Naive thymus-derived CD8-positive, alpha-beta T cell (primary cell): Measurements from ENCODE around the gene AGMO. TPM values are rescaled to one million over a fixed set of nuclear protein-coding genes. Genes with fewer than 3 reads are reported as not detected.

ENCODE experiments used
- ATAC-seq, 2 donors: fragments of 150-1000 bp; cut with Tn5 transposase in 1 of 2; sonication (Bioruptor Pico), chemical (Tn5 transposase) in 1 of 2; 1 replicate in 1 of 2; 2 replicates in 1 of 2; pipeline ENCODE4 v1.10.0; 2021; ENCODE audit warnings: mild to moderate bottlenecking in 2 of 2, moderate library complexity in 2 of 2
- POLR2A ChIA-PET: fragments of 350-600 bp; sonication (Branson Sonifier 250); formaldehyde crosslinking; loops from one replicate; lab custom pipeline; 2021; ENCODE audit warnings: antibody characterized with exemption; lab: Charles Lee
- DNase-seq, 10 donors: peaks; one replicate each; pipeline versions ENCODE4 v3.0.0 to v3.0.0-alpha.2; 2020 to 2022
- H3K27ac Mint-ChIP-seq, 10 donors: one replicate each; pipeline ENCODE4 v1.8.0; 2020 to 2022; ENCODE audit warnings: mild to moderate bottlenecking in 10 of 10, mixed read lengths in 10 of 10, moderate library complexity in 4 of 10, inconsistent platforms in 1 of 10
- H3K27me3 Mint-ChIP-seq, 5 donors: one replicate each; pipeline ENCODE4 v1.8.0; 2021 to 2022; ENCODE audit warnings: mixed read lengths in 5 of 5
- H3K36me3 Mint-ChIP-seq, 3 donors: one replicate each; pipeline ENCODE4 v1.8.0; 2020 to 2022; ENCODE audit warnings: mixed read lengths in 3 of 3, mild to moderate bottlenecking in 2 of 3, inconsistent platforms in 1 of 3
- H3K4me1 Mint-ChIP-seq, 4 donors: one replicate each; pipeline ENCODE4 v1.8.0; 2021 to 2022; ENCODE audit warnings: mixed read lengths in 4 of 4
- H3K4me3 Mint-ChIP-seq, 10 donors: one replicate each; pipeline ENCODE4 v1.8.0; 2020 to 2022; ENCODE audit warnings: mild to moderate bottlenecking in 10 of 10, mixed read lengths in 10 of 10, moderate library complexity in 6 of 10, inconsistent platforms in 1 of 10
- H3K9me3 Mint-ChIP-seq, 9 donors: one replicate each; pipeline ENCODE4 v1.8.0; 2020 to 2022; ENCODE audit warnings: mixed read lengths in 9 of 9, mild to moderate bottlenecking in 3 of 9, inconsistent platforms in 1 of 9, moderate library complexity in 1 of 9
- polyA plus RNA-seq, 3 donors: library from polyadenylated mRNA; unstranded; fragments of 300-500 nt; fragmentation: Illumina TruSeq; gene quantifications; one replicate each; pipeline ENCODE4 v1.2.3, GENCODE V29; 2021
- total RNA-seq, 8 experiments: library from RNA in 2 of 8; stranded (reverse) in 2 of 8; gene quantifications; one replicate each; pipeline ENCODE4 v1.2.3 and lab custom pipeline; 2021 to 2026

AGMO gene
- total and polyA plus RNA-seq, 5 experiments from 2014 or later: not detected

GRCh38 chr7:15197042-15197977 is 364.5 kb downstream of the AGMO start:
- Mint-ChIP-seq H3K27me3 (no peaks in the 10 kb centered on the region), H3K27ac (no peak overlapping the region), H3K9me3 (peaks cover 0 to 11% (median 3%) of the 10 kb centered on the region in 9 donors), H3K4me3 (no peak overlapping the region), H3K36me3 (no peaks in the 10 kb centered on the region), H3K4me1 (no peaks in the 10 kb centered on the region)
- no peak for DNase-seq
- ATAC-seq: no peak
- POLR2A ChIA-PET: no interaction called here

GRCh38 chr7:15178065-15178464 is 383.8 kb downstream of the AGMO start:
- no peak for DNase-seq
- no peaks in the 10 kb centered on the region for H3K27me3 Mint-ChIP-seq
- no peak overlapping the region for H3K27ac Mint-ChIP-seq
- H3K4me3 Mint-ChIP-seq: no peak overlapping the region
- H3K4me1 Mint-ChIP-seq: no peaks in the 10 kb centered on the region
- POLR2A ChIA-PET: no interaction called here
- ATAC-seq: no peak
- H3K36me3 Mint-ChIP-seq: no peaks in the 10 kb centered on the region
- H3K9me3 Mint-ChIP-seq: peaks cover 1 to 52% (median 7%) of the 10 kb centered on the region in 9 donors

GRCh38 chr7:15176089-15176488 is 385.7 kb downstream of the AGMO start:
- Mint-ChIP-seq H3K4me3 (no peak overlapping the region), H3K27ac (no peak overlapping the region), H3K4me1 (no peaks in the 10 kb centered on the region), H3K36me3 (no peaks in the 10 kb centered on the region), H3K27me3 (no peaks in the 10 kb centered on the region), H3K9me3 (peaks cover 1 to 36% (median 3%) of the 10 kb centered on the region in 9 donors)
- no peak for DNase-seq
- ATAC-seq: no peak
- POLR2A ChIA-PET: no interaction called here

GRCh38 chr7:15175152-15175551 is 386.7 kb downstream of the AGMO start:
- H3K4me1 Mint-ChIP-seq: no peaks in the 10 kb centered on the region
- no peak for ATAC-seq
- H3K27me3 Mint-ChIP-seq: no peaks in the 10 kb centered on the region
- peaks cover 1 to 36% (median 2%) of the 10 kb centered on the region in 9 donors for H3K9me3 Mint-ChIP-seq
- no peak overlapping the region for H3K27ac Mint-ChIP-seq
- POLR2A ChIA-PET: no interaction called here
- DNase-seq: no peak
- H3K36me3 Mint-ChIP-seq: no peaks in the 10 kb centered on the region
- no peak overlapping the region for H3K4me3 Mint-ChIP-seq

GRCh38 chr7:15174485-15174884 is 387.3 kb downstream of the AGMO start:
- Mint-ChIP-seq H3K4me3 (no peak overlapping the region), H3K27me3 (no peaks in the 10 kb centered on the region), H3K4me1 (no peaks in the 10 kb centered on the region), H3K9me3 (peaks cover 0 to 36% (median 2%) of the 10 kb centered on the region in 9 donors), H3K27ac (no peak overlapping the region), H3K36me3 (no peaks in the 10 kb centered on the region)
- no peak for DNase-seq
- no peak for ATAC-seq
- POLR2A ChIA-PET: no interaction called here

- no peaks in the 10 kb centered on the region for H3K27me3 Mint-ChIP-seq
- POLR2A ChIA-PET: no interaction called here
Measured at GRCh38 chr7:15168489-15168888, 393.3 kb downstream of the AGMO start.

GRCh38 chr7:15167912-15168311 is 393.9 kb downstream of the AGMO start:
- no peaks in the 10 kb centered on the region for H3K27me3 Mint-ChIP-seq
- no peak overlapping the region for H3K27ac Mint-ChIP-seq
- DNase-seq (no peak), ATAC-seq (no peak)
- peaks cover 0 to 18% (median 5%) of the 10 kb centered on the region in 9 donors for H3K9me3 Mint-ChIP-seq
- POLR2A ChIA-PET: no interaction called here
- no peaks in the 10 kb centered on the region for H3K36me3 Mint-ChIP-seq
- H3K4me1 Mint-ChIP-seq: no peaks in the 10 kb centered on the region
- no peak overlapping the region for H3K4me3 Mint-ChIP-seq

More at GRCh38 chr7:15168489-15168888, 393.3 kb downstream of the AGMO start:
- H3K4me1 Mint-ChIP-seq: no peaks in the 10 kb centered on the region
- H3K27ac Mint-ChIP-seq: no peak overlapping the region
- H3K4me3 Mint-ChIP-seq: no peak overlapping the region
- no peak for ATAC-seq
- DNase-seq: no peak
- H3K36me3 Mint-ChIP-seq: no peaks in the 10 kb centered on the region
- H3K9me3 Mint-ChIP-seq: peaks cover 0 to 18% (median 2%) of the 10 kb centered on the region in 9 donors

- H3K36me3 Mint-ChIP-seq: no peaks in the 10 kb centered on the region
- H3K27ac Mint-ChIP-seq: no peak overlapping the region
- no peak overlapping the region for H3K4me3 Mint-ChIP-seq
- peaks cover 0 to 18% (median 5%) of the 10 kb centered on the region in 9 donors for H3K9me3 Mint-ChIP-seq
- DNase-seq: no peak
- no peaks in the 10 kb centered on the region for H3K27me3 Mint-ChIP-seq
- no peak for ATAC-seq
- POLR2A ChIA-PET: no interaction called here
- no peaks in the 10 kb centered on the region for H3K4me1 Mint-ChIP-seq
Measured at GRCh38 chr7:15166620-15167019, 395.2 kb downstream of the AGMO start.

GRCh38 chr7:15159261-15159660 is 402.6 kb downstream of the AGMO start:
- no peak for DNase-seq
- H3K27ac Mint-ChIP-seq: no peak overlapping the region
- H3K4me3 Mint-ChIP-seq: no peak overlapping the region
- H3K27me3 Mint-ChIP-seq: no peaks in the 10 kb centered on the region
- POLR2A ChIA-PET: no interaction called here
- no peaks in the 10 kb centered on the region for H3K36me3 Mint-ChIP-seq
- ATAC-seq: no peak
- H3K9me3 Mint-ChIP-seq: peaks cover 0 to 17% (median 6%) of the 10 kb centered on the region in 9 donors
- H3K4me1 Mint-ChIP-seq: no peaks in the 10 kb centered on the region

GRCh38 chr7:15158141-15158810 is 403.5 kb downstream of the AGMO start:
- H3K4me1 Mint-ChIP-seq: no peaks in the 10 kb centered on the region
- H3K36me3 Mint-ChIP-seq: no peaks in the 10 kb centered on the region
- POLR2A ChIA-PET: no interaction called here
- ATAC-seq (no peak), DNase-seq (no peak)
- no peaks in the 10 kb centered on the region for H3K27me3 Mint-ChIP-seq
- H3K4me3 Mint-ChIP-seq: no peak overlapping the region
- H3K9me3 Mint-ChIP-seq: peaks cover 0 to 17% (median 6%) of the 10 kb centered on the region in 9 donors
- H3K27ac Mint-ChIP-seq: no peak overlapping the region

Other genes starting within 250 kb of the AGMO start
- not detected for gene MEOX2, start 124.7 kb upstream of the AGMO start, total RNA-seq
- gene MEOX2, start 124.7 kb upstream of the AGMO start, polyA plus RNA-seq: not detected